ENCODE results near the gene SP9.

Gene SP9

GRCh38 chr2:174333372-174334277 lies 1.1 kb upstream of the SP9 start:
- no peak for DNase-seq

- no peak for DNase-seq
Observed at GRCh38 chr2:174334278-174334715, 457 bp upstream of the SP9 start.

GRCh38 chr2:174335254-174335987 lies 667 bp downstream of the SP9 start:
- DNase-seq = no peak

- no peak for DNase-seq
Observed at GRCh38 chr2:174335988-174336500, 1.3 kb downstream of the SP9 start.

- no peak for DNase-seq
Observed at GRCh38 chr2:174336501-174337336, 2.0 kb downstream of the SP9 start.

GRCh38 chr2:174337337-174338146 lies 2.8 kb downstream of the SP9 start:
- DNase-seq = no peak

- no peak for DNase-seq
Observed at GRCh38 chr2:174338147-174338605, 3.4 kb downstream of the SP9 start.

- DNase-seq = no peak
Observed at GRCh38 chr2:174338671-174339560, 4.2 kb downstream of the SP9 start.

GRCh38 chr2:174339561-174340399 lies 5.0 kb downstream of the SP9 start:
- no peak for DNase-seq

- peak in 1 of 58 donors; percentile 5 for DNase-seq
Observed at GRCh38 chr2:174340400-174341292, 5.9 kb downstream of the SP9 start.

GRCh38 chr2:174341293-174341994 lies 6.7 kb downstream of the SP9 start:
- DNase-seq = peak in 55 of 58 donors; percentile 3 to 88 (median 72)

GRCh38 chr2:174341995-174342685 lies 7.4 kb downstream of the SP9 start:
- DNase-seq = no peak

- no peak for DNase-seq
Observed at GRCh38 chr2:174342686-174343342, 8.1 kb downstream of the SP9 start.

- no peak for DNase-seq
Observed at GRCh38 chr2:174343343-174343622, 8.5 kb downstream of the SP9 start.
